HG02885 (cell line): ENCODE results near the gene BDKRB1.

Experiments used
- ATAC-seq: cut with Tn5 transposase; IDR thresholded peaks from one replicate; pipeline ENCODE4 v1.9.1; 2021; ENCODE audit warnings: mild to moderate bottlenecking; ENCODE audit not compliant: unreplicated experiment, poor library complexity

The BDKRB1 gene

GRCh38 chr14:96257900-96258299 is 1.9 kb downstream of the BDKRB1 start:
- ATAC-seq, result no peak

GRCh38 chr14:96260341-96260821 is 4.4 kb downstream of the BDKRB1 start:
- ATAC-seq, result no peak

GRCh38 chr14:96261053-96261452 is 5.0 kb downstream of the BDKRB1 start:
- ATAC-seq, result no peak

GRCh38 chr14:96261772-96262655 is 6.0 kb downstream of the BDKRB1 start:
- ATAC-seq, result no peak

- ATAC-seq, result no peak
These were observed 7.6 kb downstream of the BDKRB1 start for GRCh38 chr14:96263347-96264199.

- no peak for ATAC-seq
These were observed 8.2 kb downstream of the BDKRB1 start for GRCh38 chr14:96264200-96264553.

GRCh38 chr14:96264853-96265252 is 8.8 kb downstream of the BDKRB1 start:
- ATAC-seq, result no peak

- no peak for ATAC-seq
These were observed 9.5 kb downstream of the BDKRB1 start for GRCh38 chr14:96265383-96266095.

GRCh38 chr14:96267336-96267735 is 11.3 kb downstream of the BDKRB1 start:
- ATAC-seq, result no peak

- no peak for ATAC-seq
These were observed 11.9 kb downstream of the BDKRB1 start for GRCh38 chr14:96267916-96268315.

- no peak for ATAC-seq
These were observed 12.7 kb downstream of the BDKRB1 start for GRCh38 chr14:96268431-96269358.

GRCh38 chr14:96269359-96269710 is 13.3 kb downstream of the BDKRB1 start:
- ATAC-seq, result no peak

GRCh38 chr14:96270565-96271420 is 14.8 kb downstream of the BDKRB1 start:
- no peak for ATAC-seq

GRCh38 chr14:96271421-96271762 is 15.4 kb downstream of the BDKRB1 start:
- ATAC-seq, result no peak

- no peak for ATAC-seq
These were observed 16.9 kb downstream of the BDKRB1 start for GRCh38 chr14:96272777-96273473.

- ATAC-seq, result no peak
These were observed 17.6 kb downstream of the BDKRB1 start for GRCh38 chr14:96273629-96274028.

- no peak for ATAC-seq
These were observed 18.1 kb downstream of the BDKRB1 start for GRCh38 chr14:96274122-96274521.

GRCh38 chr14:96274543-96274942 is 18.5 kb downstream of the BDKRB1 start:
- no peak for ATAC-seq
